Activated T-helper 1 cell treated with anti-CD3 and anti-CD28 coated beads, Interleukin-12 subunit alpha, Interleukin-12 subunit beta, Interleukin-2, Interleukin-4 antibody, amounts not matched to agents 30 ng/mL and 10 ng/mL and 1 ng/mL, durations not matched to agents 14 hours and 24 hours and 36 hours (primary cell): ENCODE results near the gene IMP3. TPM values are rescaled to one million over a fixed set of nuclear protein-coding genes. Genes with fewer than 3 reads are reported as not detected.

Experiments used
- DNase-seq: peaks from one replicate; pipeline ENCODE4 v3.0.0; 2021; ENCODE audit warnings: low spot score
- H3K27ac Mint-ChIP-seq: one replicate; pipeline ENCODE4 v1.8.0; 2021; ENCODE audit warnings: mild to moderate bottlenecking, mixed read lengths
- H3K27me3 Mint-ChIP-seq: one replicate; pipeline ENCODE4 v1.8.0; 2022; ENCODE audit warnings: mild to moderate bottlenecking, moderate library complexity, mixed read lengths; ENCODE audit not compliant: insufficient read depth
- H3K36me3 Mint-ChIP-seq: one replicate; pipeline ENCODE4 v1.8.0; 2021; ENCODE audit warnings: low read depth, mixed read lengths
- H3K4me1 Mint-ChIP-seq: one replicate; pipeline ENCODE4 v1.8.0; 2021; ENCODE audit warnings: low read depth, mixed read lengths
- H3K4me3 Mint-ChIP-seq: one replicate; pipeline ENCODE4 v1.8.0; 2021; ENCODE audit warnings: mild to moderate bottlenecking, moderate library complexity, mixed read lengths
- H3K9me3 Mint-ChIP-seq: one replicate; pipeline ENCODE4 v1.8.0; 2021; ENCODE audit warnings: mixed read lengths
- intact Hi-C: fragments of 100-400 bp; cut with micrococcal nuclease; formaldehyde crosslinking; loops from one replicate; pipeline ENCODE4 v1.15.1; 2024
- total RNA-seq: library from RNA; stranded (reverse); gene quantifications from 2 replicates; pipeline ENCODE4 v1.2.3, GENCODE V29; 2022

IMP3 gene
- total RNA-seq, 1 donor from 2014 or later: 110 TPM

DNA sequence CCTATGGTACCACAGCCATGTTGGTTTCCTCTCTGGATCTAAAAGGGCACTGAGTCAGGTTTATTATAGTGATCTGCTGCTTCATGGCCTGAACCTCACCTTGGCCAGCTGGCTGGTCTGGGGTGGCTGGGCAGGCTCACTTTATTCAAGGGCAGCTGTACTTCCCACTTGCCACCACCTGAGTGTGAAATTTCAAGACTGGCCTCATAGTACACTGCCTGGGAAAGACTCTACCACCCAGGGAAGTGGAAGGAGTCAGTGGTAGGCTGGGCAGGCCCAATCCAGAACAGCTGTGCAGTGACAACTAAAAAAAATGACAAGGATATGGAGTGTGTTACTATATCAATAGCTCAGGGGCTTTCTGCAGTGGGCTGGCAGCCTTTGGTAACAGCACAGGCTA, 23.3 kb downstream of the IMP3 start:
- intact Hi-C loops: no loop called here
- H3K27ac Mint-ChIP-seq: no peak overlapping the region
- H3K4me1 Mint-ChIP-seq: peaks cover 18% of the 10 kb centered on the region
- H3K36me3 Mint-ChIP-seq: peaks cover 42% of the 10 kb centered on the region
- no peak for DNase-seq
- no peaks in the 10 kb centered on the region for H3K27me3 Mint-ChIP-seq
- no peaks in the 10 kb centered on the region for H3K9me3 Mint-ChIP-seq
- no peak overlapping the region for H3K4me3 Mint-ChIP-seq

DNA sequence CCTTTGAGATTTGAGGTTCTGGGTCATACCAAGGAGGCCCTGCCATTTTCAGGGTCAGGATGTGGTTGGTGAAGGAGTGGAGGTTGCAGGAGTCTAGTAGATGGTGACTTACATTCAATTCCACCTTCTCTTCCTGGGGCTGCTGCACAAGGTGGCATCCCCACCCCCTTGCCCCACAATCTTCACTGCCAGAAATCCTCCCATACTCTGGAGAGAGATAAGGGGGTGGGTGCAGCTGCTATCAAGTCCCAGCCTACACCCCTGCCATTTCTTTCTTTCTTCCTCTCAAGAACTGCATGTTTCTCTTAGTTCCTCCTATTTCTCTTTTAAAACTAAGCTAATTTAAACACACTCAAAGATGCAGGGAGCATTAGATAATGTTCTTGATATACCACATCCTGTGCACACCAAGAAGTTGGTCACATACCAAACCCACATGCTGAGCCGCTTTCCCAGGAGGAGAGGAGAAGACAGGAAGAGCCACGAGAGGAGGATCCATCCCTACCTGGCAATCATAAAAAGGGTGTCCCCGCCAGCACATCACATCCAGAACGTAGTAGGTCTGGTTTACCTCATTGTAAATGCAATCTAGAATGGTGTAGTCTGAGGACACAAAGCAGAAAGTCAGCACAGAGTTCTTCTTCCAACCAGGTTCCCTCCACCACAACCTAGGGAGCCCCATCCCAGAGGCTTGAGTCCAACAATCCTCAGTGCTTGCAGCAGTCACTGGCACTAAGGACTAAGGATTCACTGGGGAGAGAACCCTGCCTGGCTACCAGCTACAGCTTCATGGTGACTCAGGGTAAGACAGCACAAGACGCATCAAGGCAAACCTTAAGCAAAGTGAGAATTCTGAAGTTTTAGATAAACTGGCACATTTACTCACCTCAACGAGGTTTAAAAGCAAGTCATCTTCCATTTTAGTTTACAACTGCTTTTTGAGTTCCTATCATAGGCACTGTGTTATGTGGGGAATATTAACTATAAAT, 33.0 kb downstream of the IMP3 start:
- Mint-ChIP-seq H3K36me3 (peaks cover 45% of the 10 kb centered on the region), H3K4me3 (peak overlapping the region; percentile 64), H3K27ac (peak overlapping the region; percentile 85), H3K9me3 (no peaks in the 10 kb centered on the region), H3K4me1 (peaks cover 41% of the 10 kb centered on the region), H3K27me3 (no peaks in the 10 kb centered on the region)
- DNase-seq: peak; percentile 15
- intact Hi-C loops: loop anchor here (1.0 to 2.0 kb wide), 2 partner anchors 10 to 18 kb away; partner anchors contain the start of gene SNUPN

DNA sequence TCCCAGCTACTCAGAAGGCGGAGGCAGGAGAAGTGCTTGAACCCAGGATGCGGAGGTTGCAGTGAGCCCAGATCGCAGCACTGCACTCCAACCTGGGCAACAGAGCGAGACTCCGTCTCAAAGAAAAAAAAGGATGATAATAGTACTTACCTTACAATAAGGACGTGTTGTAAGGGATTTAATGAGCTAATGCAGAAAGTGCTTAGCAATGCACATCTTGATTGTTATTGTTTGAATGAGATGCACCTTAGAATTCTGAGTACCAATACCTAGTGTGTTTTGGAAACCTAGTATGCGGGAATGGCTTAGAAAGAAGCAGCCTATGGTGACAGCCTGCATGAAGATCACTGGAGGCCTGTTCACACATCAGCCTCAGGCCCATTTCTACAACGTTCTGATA, 34.0 kb downstream of the IMP3 start:
- Mint-ChIP-seq H3K36me3 (peaks cover 45% of the 10 kb centered on the region), H3K27ac (peak overlapping the region; percentile 85), H3K4me1 (peaks cover 41% of the 10 kb centered on the region), H3K9me3 (no peaks in the 10 kb centered on the region), H3K27me3 (no peaks in the 10 kb centered on the region), H3K4me3 (peak overlapping the region; percentile 64)
- intact Hi-C loops: loop anchor here (1.0 to 2.0 kb wide), 2 partner anchors 9 to 19 kb away; partner anchors contain the start of gene SNUPN
- no peak for DNase-seq

DNA sequence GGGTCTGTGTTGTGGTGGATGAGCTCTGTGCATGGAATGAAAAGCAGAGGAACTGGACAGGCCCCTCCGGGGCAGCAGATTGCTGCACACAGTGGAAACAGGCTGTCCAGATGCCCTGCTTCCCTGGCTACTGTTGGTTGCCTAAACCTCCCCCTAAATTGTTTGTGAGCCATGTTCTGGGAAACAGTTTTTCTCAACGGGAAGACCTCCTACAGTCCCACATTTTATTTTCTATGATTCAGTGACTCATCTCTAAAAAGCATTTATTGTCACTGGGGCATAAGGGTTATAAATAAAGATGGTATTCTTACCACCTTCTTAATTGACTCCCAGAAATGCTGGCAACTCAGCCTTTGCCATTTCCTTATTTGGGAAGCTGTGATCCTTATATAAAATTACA, 40.6 kb downstream of the IMP3 start:
- Mint-ChIP-seq H3K9me3 (no peaks in the 10 kb centered on the region), H3K27ac (no peak overlapping the region), H3K4me3 (no peak overlapping the region), H3K4me1 (peaks cover 36% of the 10 kb centered on the region), H3K27me3 (no peaks in the 10 kb centered on the region), H3K36me3 (peaks cover 31% of the 10 kb centered on the region)
- intact Hi-C loops: no loop called here
- no peak for DNase-seq

DNA sequence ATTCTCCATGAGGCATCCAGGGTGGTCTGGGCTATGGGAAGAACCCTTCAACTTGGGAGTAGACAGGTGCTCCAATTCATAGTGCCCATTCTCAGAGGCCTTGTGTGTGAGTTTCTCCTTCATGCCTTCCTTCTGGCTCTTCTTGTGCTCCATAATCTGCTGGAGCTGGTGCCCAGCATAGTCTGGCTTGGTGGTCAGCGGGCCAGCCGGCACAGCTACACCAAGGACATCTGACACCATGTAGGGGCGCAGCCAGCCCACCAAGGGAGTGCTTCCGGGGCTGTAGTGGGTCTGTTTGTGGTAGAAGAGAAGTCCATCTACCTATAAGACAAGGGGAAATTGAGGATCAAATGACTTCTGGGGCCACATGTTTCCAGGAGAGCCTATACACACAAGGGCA, 41.7 kb downstream of the IMP3 start:
- Mint-ChIP-seq H3K36me3 (peaks cover 30% of the 10 kb centered on the region), H3K9me3 (no peaks in the 10 kb centered on the region), H3K27me3 (no peaks in the 10 kb centered on the region), H3K4me1 (peaks cover 36% of the 10 kb centered on the region), H3K27ac (peak overlapping the region; percentile 89), H3K4me3 (no peak overlapping the region)
- intact Hi-C loops: no loop called here
- no peak for DNase-seq

DNA sequence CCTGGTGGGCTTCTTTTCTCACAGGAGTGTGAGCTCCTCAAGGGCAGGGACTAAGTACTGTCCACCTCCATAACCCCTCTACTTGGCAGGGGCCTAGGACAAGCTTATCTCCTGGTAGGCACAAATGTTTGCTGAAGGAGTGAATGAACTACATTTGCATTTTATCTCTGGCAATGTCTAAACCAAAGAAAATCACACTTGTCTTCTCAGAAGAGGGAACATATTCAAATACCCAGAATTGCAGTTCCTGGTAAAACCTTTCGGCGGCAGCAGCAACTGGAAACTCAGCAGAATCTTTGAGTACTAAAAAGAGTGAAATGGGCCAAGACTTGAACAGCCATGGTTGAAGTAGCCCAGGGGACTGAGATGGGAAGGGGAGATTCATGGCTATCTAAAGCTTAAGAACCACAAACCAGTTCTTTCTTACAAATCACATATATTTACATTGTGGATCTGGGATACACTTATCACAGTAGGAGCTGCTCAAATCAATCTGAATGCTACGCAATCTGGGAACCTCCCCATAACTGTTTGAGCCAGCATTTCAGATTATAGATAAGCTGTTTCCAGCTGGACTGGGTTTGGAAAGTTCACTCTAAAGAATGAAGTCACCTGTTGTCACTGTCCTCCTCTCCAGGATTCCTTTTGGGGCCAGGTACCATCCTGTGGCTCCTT, 42.2 kb downstream of the IMP3 start:
- Mint-ChIP-seq H3K4me1 (peaks cover 36% of the 10 kb centered on the region), H3K27ac (peak overlapping the region; percentile 89), H3K4me3 (peak overlapping the region; percentile 71), H3K27me3 (no peaks in the 10 kb centered on the region), H3K36me3 (peaks cover 30% of the 10 kb centered on the region), H3K9me3 (no peaks in the 10 kb centered on the region)
- intact Hi-C loops: loop anchor here (1.0 kb wide), 3 partner anchors 8 to 85 kb away; partner anchors contain the start of gene IMP3
- peak; percentile 40 for DNase-seq

DNA sequence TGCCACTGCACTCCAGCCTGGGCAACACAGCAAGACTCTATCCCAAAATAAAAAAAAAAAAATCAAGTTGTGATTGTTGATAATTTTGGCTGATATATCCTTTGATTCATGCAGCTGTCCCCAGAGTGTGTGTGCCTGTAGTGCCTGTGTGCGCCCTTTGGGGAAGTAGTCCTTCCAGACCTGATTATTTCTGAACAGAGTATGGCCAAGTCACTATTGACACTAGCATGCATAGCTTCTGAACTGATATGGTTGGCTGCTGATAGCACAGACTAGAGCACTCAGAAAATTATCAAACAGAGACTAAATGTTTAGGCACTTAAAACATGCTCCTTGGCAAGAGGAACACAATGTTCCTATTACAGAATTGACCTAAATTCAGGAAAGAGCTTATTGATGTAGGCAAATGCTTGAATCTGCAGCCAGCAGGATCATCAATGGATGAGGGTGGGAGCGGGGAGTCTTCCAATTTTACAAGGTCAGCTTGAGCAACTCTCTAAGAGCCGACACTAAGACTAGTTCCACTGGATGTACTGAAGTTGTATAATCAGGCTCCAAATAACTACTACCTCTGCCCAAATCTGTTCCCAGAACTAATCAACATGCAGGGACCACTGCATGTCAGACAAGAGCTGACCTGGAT, 43.2 kb downstream of the IMP3 start:
- DNase-seq: no peak
- peaks cover 36% of the 10 kb centered on the region for H3K4me1 Mint-ChIP-seq
- no peaks in the 10 kb centered on the region for H3K9me3 Mint-ChIP-seq
- intact Hi-C loops: loop anchor here (1.0 kb wide), 3 partner anchors 9 to 86 kb away; partner anchors contain the start of gene IMP3
- H3K4me3 Mint-ChIP-seq: no peak overlapping the region
- H3K36me3 Mint-ChIP-seq: peaks cover 33% of the 10 kb centered on the region
- H3K27ac Mint-ChIP-seq: peak overlapping the region; percentile 89
- no peaks in the 10 kb centered on the region for H3K27me3 Mint-ChIP-seq

DNA sequence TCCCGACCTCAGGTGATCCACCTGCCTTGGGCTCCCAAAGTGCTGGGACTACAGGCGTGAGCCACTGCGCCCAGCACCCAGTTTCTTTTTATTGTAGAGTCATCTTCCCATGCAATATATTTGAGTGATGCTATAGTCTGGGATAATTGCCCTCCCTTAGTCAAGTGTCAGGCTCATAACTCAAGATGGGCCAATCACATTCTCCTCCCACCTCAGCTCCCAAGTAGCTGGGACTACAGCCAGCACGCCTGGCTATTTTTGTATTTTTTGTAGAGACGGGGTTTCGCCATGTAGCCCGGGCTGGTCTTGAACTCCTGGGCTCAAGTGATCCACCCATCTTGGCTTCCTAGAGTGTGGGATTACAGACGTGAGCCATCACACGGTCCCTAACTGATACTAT, 45.7 kb downstream of the IMP3 start:
- Mint-ChIP-seq H3K4me3 (no peak overlapping the region), H3K27ac (no peak overlapping the region), H3K27me3 (no peaks in the 10 kb centered on the region), H3K9me3 (no peaks in the 10 kb centered on the region), H3K36me3 (peaks cover 35% of the 10 kb centered on the region), H3K4me1 (peaks cover 44% of the 10 kb centered on the region)
- no peak for DNase-seq
- intact Hi-C loops: no loop called here

DNA sequence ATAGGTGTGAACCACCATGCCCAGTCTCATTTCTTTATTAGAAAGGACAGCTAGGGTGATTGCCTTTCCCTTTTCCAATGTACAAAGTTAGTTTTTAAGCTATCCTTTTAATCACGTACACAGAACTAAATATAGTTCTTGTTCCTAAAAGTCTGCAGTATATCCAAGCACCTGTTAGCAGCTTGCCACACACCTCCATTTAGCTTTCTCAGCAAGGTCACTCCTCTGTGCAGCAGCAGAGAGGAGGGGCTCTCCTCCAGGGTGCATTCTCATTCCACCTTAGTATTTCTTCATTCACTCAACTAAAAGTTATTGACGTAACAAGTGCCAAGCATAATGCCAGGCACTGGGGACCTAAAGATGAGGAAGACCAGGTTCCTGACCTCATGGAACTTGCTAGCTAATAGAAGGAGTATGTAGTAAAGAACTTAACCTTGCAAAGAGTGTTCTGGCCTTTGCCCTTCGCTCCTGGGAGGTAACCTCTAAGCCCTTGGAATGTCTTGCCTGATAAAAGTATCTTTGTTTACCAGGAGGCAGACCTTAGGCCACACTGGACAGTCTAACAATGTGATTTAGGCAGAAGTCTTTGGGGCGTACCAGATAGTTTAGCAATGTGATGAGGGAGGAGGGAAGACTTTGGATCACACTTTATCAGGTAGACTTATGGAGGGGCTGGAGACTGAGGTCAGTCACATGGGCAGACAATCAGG, 48.2 kb downstream of the IMP3 start:
- intact Hi-C loops: no loop called here
- Mint-ChIP-seq H3K4me3 (no peak overlapping the region), H3K4me1 (peaks cover 20% of the 10 kb centered on the region), H3K27me3 (no peaks in the 10 kb centered on the region), H3K36me3 (peaks cover 35% of the 10 kb centered on the region), H3K9me3 (no peaks in the 10 kb centered on the region), H3K27ac (no peak overlapping the region)
- DNase-seq: no peak

DNA sequence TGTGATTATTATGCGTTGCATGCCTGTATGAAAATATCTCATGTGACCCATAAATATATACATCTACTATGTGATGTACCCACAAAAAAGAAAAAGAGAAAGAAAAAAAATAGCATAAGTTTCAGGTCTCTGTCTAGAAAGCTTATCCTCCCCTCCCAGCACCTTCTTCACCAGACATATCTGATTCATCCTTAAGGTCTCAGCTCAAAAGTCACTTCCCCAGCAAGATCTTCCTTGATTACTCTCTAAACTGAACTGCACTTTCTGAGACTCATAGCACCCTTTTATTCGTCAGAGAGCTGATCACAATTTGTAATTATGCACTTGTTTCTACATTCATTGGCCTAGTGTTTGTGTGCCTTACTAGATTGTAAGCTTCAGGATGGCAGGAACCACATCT, 49.8 kb downstream of the IMP3 start:
- H3K36me3 Mint-ChIP-seq: peaks cover 23% of the 10 kb centered on the region
- peaks cover 10% of the 10 kb centered on the region for H3K4me1 Mint-ChIP-seq
- intact Hi-C loops: no loop called here
- DNase-seq: no peak
- no peaks in the 10 kb centered on the region for H3K27me3 Mint-ChIP-seq
- H3K4me3 Mint-ChIP-seq: no peak overlapping the region
- H3K9me3 Mint-ChIP-seq: no peaks in the 10 kb centered on the region
- H3K27ac Mint-ChIP-seq: peak overlapping the region; percentile 8
